Nephron progenitor cell (in vitro differentiated cells): ENCODE measurements around the gene INPP1.
"Not testable (repeated sequence)": the region's sequence is repeated elsewhere in the genome, so short reads cannot be mapped to it uniquely, and the experiment has no call there.

Source experiments
- DNase-seq: peaks from one replicate; pipeline ENCODE4 v3.0.0; 2021
- H3K27ac Mint-ChIP-seq: 2 replicates; pipeline ENCODE4 v1.8.0; 2021; ENCODE audit warnings: mild to moderate bottlenecking, moderate library complexity, mixed read lengths
- H3K27me3 Mint-ChIP-seq: 2 replicates; pipeline ENCODE4 v1.8.0; 2021; ENCODE audit warnings: mild to moderate bottlenecking, low read depth, mixed read lengths; ENCODE audit not compliant: poor library complexity
- H3K36me3 Mint-ChIP-seq: 2 replicates; pipeline ENCODE4 v1.8.0; 2021; ENCODE audit warnings: low read depth, mixed read lengths
- H3K4me1 Mint-ChIP-seq: 2 replicates; pipeline ENCODE4 v1.8.0; 2021; ENCODE audit warnings: mixed read lengths
- H3K4me3 Mint-ChIP-seq: 2 replicates; pipeline ENCODE4 v1.8.0; 2021; ENCODE audit warnings: mild to moderate bottlenecking, moderate library complexity, mixed read lengths
- H3K9me3 Mint-ChIP-seq: 2 replicates; pipeline ENCODE4 v1.8.0; 2021; ENCODE audit warnings: mild to moderate bottlenecking, moderate library complexity, mixed read lengths
- CTCF ChIP-seq: fragments of 200-600 bp; sonication (generic); IDR thresholded peaks from 2 replicates; pipeline ENCODE4 v1.5.0; 2021; ENCODE audit warnings: antibody characterized with exemption

INPP1 gene

GRCh38 chr2:190343536-190344275 lies at the start of gene INPP1:
Gene INPP1, plus strand, starts transcription at chr2:190343589. Its CDS starts 16,514 bp downstream, at chr2:190360103.
- H3K4me3 Mint-ChIP-seq: peak within 1 kb of the TSS; percentile 89
- H3K27me3 Mint-ChIP-seq: peaks cover 22% of the 10 kb centered on the region
- peaks cover 9% of the 10 kb centered on the region for H3K4me1 Mint-ChIP-seq
- peak; percentile 72 for DNase-seq
- no peaks in the 10 kb centered on the region for H3K9me3 Mint-ChIP-seq
- no peak within 1 kb of the TSS for H3K27ac Mint-ChIP-seq
- no peaks in the 10 kb centered on the region for H3K36me3 Mint-ChIP-seq
- no peak for TF ChIP-seq CTCF

GRCh38 chr2:190297880-190298279 lies 45.5 kb upstream of the INPP1 start:
- H3K9me3 Mint-ChIP-seq: peaks cover 33% of the 10 kb centered on the region
- peaks cover 89% of the 10 kb centered on the region for H3K36me3 Mint-ChIP-seq
- not testable (repeated sequence) for H3K4me1 Mint-ChIP-seq, H3K4me3 Mint-ChIP-seq, DNase-seq, H3K27me3 Mint-ChIP-seq, H3K27ac Mint-ChIP-seq

- Mint-ChIP-seq H3K27ac (no peak overlapping the region), H3K9me3 (peaks cover 33% of the 10 kb centered on the region), H3K36me3 (peaks cover 90% of the 10 kb centered on the region), H3K4me1 (no peaks in the 10 kb centered on the region), H3K27me3 (no peaks in the 10 kb centered on the region), H3K4me3 (no peak overlapping the region)
- no peak for TF ChIP-seq CTCF
- no peak for DNase-seq
These were observed 42.4 kb upstream of the INPP1 start for GRCh38 chr2:190301032-190301431.

GRCh38 chr2:190302052-190302451 lies 41.3 kb upstream of the INPP1 start:
- Mint-ChIP-seq H3K36me3 (peaks cover 89% of the 10 kb centered on the region), H3K27me3 (no peaks in the 10 kb centered on the region), H3K27ac (peak overlapping the region; percentile 38), H3K4me1 (no peaks in the 10 kb centered on the region), H3K4me3 (no peak overlapping the region), H3K9me3 (peaks cover 33% of the 10 kb centered on the region)
- DNase-seq: no peak
- TF ChIP-seq CTCF: no peak

- H3K27ac Mint-ChIP-seq: no peak overlapping the region
- no peak for TF ChIP-seq CTCF
- H3K4me3 Mint-ChIP-seq: no peak overlapping the region
- DNase-seq: no peak
- H3K27me3 Mint-ChIP-seq: no peaks in the 10 kb centered on the region
- no peaks in the 10 kb centered on the region for H3K4me1 Mint-ChIP-seq
- H3K36me3 Mint-ChIP-seq: peaks cover 88% of the 10 kb centered on the region
- peaks cover 22% of the 10 kb centered on the region for H3K9me3 Mint-ChIP-seq
These were observed 39.7 kb upstream of the INPP1 start for GRCh38 chr2:190303647-190304046.

GRCh38 chr2:190304404-190304803 lies 39.0 kb upstream of the INPP1 start:
- peak overlapping the region; percentile 18 for H3K27ac Mint-ChIP-seq
- peaks cover 18% of the 10 kb centered on the region for H3K9me3 Mint-ChIP-seq
- H3K36me3 Mint-ChIP-seq: peaks cover 86% of the 10 kb centered on the region
- H3K4me1 Mint-ChIP-seq: no peaks in the 10 kb centered on the region
- no peak for DNase-seq
- TF ChIP-seq CTCF: no peak
- H3K4me3 Mint-ChIP-seq: no peak overlapping the region
- H3K27me3 Mint-ChIP-seq: no peaks in the 10 kb centered on the region
